Vagina (tissue), 2 donors: ENCODE results near the gene DET1. TPM values are rescaled to one million over a fixed set of nuclear protein-coding genes. Genes with fewer than 3 reads are reported as not detected.
A peak's percentile ranks its signal among the peaks of the same experiment; 100 is the strongest.
"Not testable (repeated sequence)": the region's sequence is repeated elsewhere in the genome, so short reads cannot be mapped to it uniquely, and the experiment has no call there.

Source experiments
- DNase-seq, 2 donors: peaks; one replicate each; pipeline ENCODE4 v3.0.0-alpha.2; 2017; ENCODE audit errors: extremely low spot score in 2 of 2
- H3K27ac ChIP-seq: fragments of 200-600 bp; sonication (generic); one replicate; pipeline ENCODE4 v1.5.1; 2019
- H3K27me3 ChIP-seq: fragments of 200-600 bp; sonication (generic); one replicate; pipeline ENCODE4 v1.5.1; 2019
- H3K36me3 ChIP-seq, 2 donors: fragments of 200-600 bp; sonication (generic); one replicate each; pipeline ENCODE4 v1.5.1; 2017 to 2019
- H3K4me1 ChIP-seq: fragments of 200-600 bp; sonication (generic); one replicate; pipeline ENCODE4 v1.5.1; 2019
- H3K4me3 ChIP-seq, 2 donors: fragments of 200-600 bp; sonication (generic); 1 replicate in 1 of 2; 2 replicates in 1 of 2; pipeline ENCODE4 v1.5.1; 2016 to 2019
- H3K9me3 ChIP-seq: fragments of 200-600 bp; sonication (generic); one replicate; pipeline ENCODE4 v1.5.1; 2019
- CTCF ChIP-seq, 3 experiments: fragments of 450-650 bp in 2 of 3; fragments of 200-600 bp in 1 of 3; sonication (generic) in 1 of 3; IDR thresholded peaks; one replicate each; pipeline ENCODE4 v1.5.1; 2017 to 2019; ENCODE audit warnings: antibody characterized with exemption in 3 of 3, mild to moderate bottlenecking in 2 of 3, moderate library complexity in 2 of 3
- POLR2A ChIP-seq, 2 donors: fragments of 450-650 bp; IDR thresholded peaks; one replicate each; pipeline ENCODE4 v1.6.1; 2017; ENCODE audit warnings: antibody characterized with exemption in 2 of 2, mild to moderate bottlenecking in 2 of 2, moderate library complexity in 2 of 2
- POLR2AphosphoS5 ChIP-seq, 2 donors: sonication (generic); formaldehyde crosslinking; IDR thresholded peaks; one replicate each; pipeline ENCODE4 v1.9.0; 2017; ENCODE audit warnings: antibody characterized with exemption in 2 of 2, mild to moderate bottlenecking in 2 of 2, low read depth in 1 of 2; ENCODE audit not compliant: insufficient read depth in 1 of 2
- intact Hi-C: fragments of 100-400 bp; cut with DNase I; formaldehyde crosslinking; loops from one replicate; pipeline ENCODE4 v1.15.1; 2023
- total RNA-seq: library from RNA; depleted of rRNA; stranded (reverse); fragments of >200 nt; gene quantifications from one replicate; pipeline ENCODE4 v1.2.3, GENCODE V29; 2016

Gene DET1
- total RNA-seq, 1 donor from 2014 or later: 5.6 TPM

- Histone ChIP-seq H3K9me3 (no peaks in the 10 kb centered on the region), H3K27ac (no peak overlapping the region), H3K4me3 (no peak overlapping the region), H3K27me3 (no peaks in the 10 kb centered on the region), H3K36me3 (no peaks in the 10 kb centered on the region), H3K4me1 (no peaks in the 10 kb centered on the region)
- TF ChIP-seq POLR2AphosphoS5 (IDR thresholded peaks at IDR 0.05; ENCODE audit: insufficient read depth in 1 of 2, low read depth in 1 of 2) (no peak), POLR2A (IDR thresholded peaks at IDR 0.05) (no peak), CTCF (IDR thresholded peaks at IDR 0.05) (no peak)
- DNase-seq: no peak
- intact Hi-C loops: no loop called here
These were observed 24.8 kb upstream of the DET1 start for GRCh38 chr15:88571153-88571851.

GRCh38 chr15:88568589-88568988 lies 22.1 kb upstream of the DET1 start:
- Histone ChIP-seq H3K27ac (no peak overlapping the region), H3K36me3 (no peaks in the 10 kb centered on the region), H3K27me3 (no peaks in the 10 kb centered on the region), H3K4me3 (no peak overlapping the region), H3K4me1 (no peaks in the 10 kb centered on the region), H3K9me3 (no peaks in the 10 kb centered on the region)
- TF ChIP-seq POLR2AphosphoS5 (IDR thresholded peaks at IDR 0.05; ENCODE audit: insufficient read depth in 1 of 2, low read depth in 1 of 2) (no peak), POLR2A (IDR thresholded peaks at IDR 0.05) (no peak), CTCF (IDR thresholded peaks at IDR 0.05) (no peak)
- DNase-seq: no peak
- intact Hi-C loops: no loop called here

GRCh38 chr15:88564741-88565140 lies 18.3 kb upstream of the DET1 start:
- H3K4me3 ChIP-seq: no peak overlapping the region
- H3K9me3 ChIP-seq: no peaks in the 10 kb centered on the region
- TF ChIP-seq POLR2A (IDR thresholded peaks at IDR 0.05) (no peak), CTCF (IDR thresholded peaks at IDR 0.05) (no peak), POLR2AphosphoS5 (IDR thresholded peaks at IDR 0.05; ENCODE audit: insufficient read depth in 1 of 2, low read depth in 1 of 2) (no peak)
- DNase-seq: no peak
- intact Hi-C loops: no loop called here
- no peaks in the 10 kb centered on the region for H3K4me1 ChIP-seq
- H3K27me3 ChIP-seq: no peaks in the 10 kb centered on the region
- H3K36me3 ChIP-seq: no peaks in the 10 kb centered on the region
- no peak overlapping the region for H3K27ac ChIP-seq

- no peaks in the 10 kb centered on the region for H3K36me3 ChIP-seq
- TF ChIP-seq POLR2AphosphoS5 (IDR thresholded peaks at IDR 0.05; ENCODE audit: insufficient read depth in 1 of 2, low read depth in 1 of 2) (no peak), CTCF (IDR thresholded peaks at IDR 0.05) (no peak), POLR2A (IDR thresholded peaks at IDR 0.05) (no peak)
These were observed 17.2 kb upstream of the DET1 start for GRCh38 chr15:88563638-88564037.

GRCh38 chr15:88559565-88559964 lies 13.1 kb upstream of the DET1 start:
- H3K4me3 ChIP-seq, H3K9me3 ChIP-seq, H3K4me1 ChIP-seq, H3K36me3 ChIP-seq, DNase-seq, H3K27ac ChIP-seq, intact Hi-C loops, H3K27me3 ChIP-seq: not testable (repeated sequence)

More at GRCh38 chr15:88563638-88564037, 17.2 kb upstream of the DET1 start:
- H3K9me3 ChIP-seq: no peaks in the 10 kb centered on the region
- H3K27ac ChIP-seq: no peak overlapping the region
- intact Hi-C loops: no loop called here
- no peaks in the 10 kb centered on the region for H3K4me1 ChIP-seq
- H3K27me3 ChIP-seq: no peaks in the 10 kb centered on the region
- no peak for DNase-seq
- no peak overlapping the region for H3K4me3 ChIP-seq

GRCh38 chr15:88558026-88558425 lies 11.5 kb upstream of the DET1 start:
- intact Hi-C loops: not testable (repeated sequence)

GRCh38 chr15:88548009-88548408 lies 1.5 kb upstream of the DET1 start:
- intact Hi-C loops, H3K36me3 ChIP-seq, H3K9me3 ChIP-seq, H3K27ac ChIP-seq, DNase-seq, H3K4me3 ChIP-seq, H3K27me3 ChIP-seq: not testable (repeated sequence)
- H3K4me1 ChIP-seq: peaks cover 13% of the 10 kb centered on the region

More at GRCh38 chr15:88558026-88558425, 11.5 kb upstream of the DET1 start:
- H3K36me3 ChIP-seq, H3K4me1 ChIP-seq, H3K4me3 ChIP-seq, H3K27me3 ChIP-seq, DNase-seq, H3K27ac ChIP-seq, H3K9me3 ChIP-seq: not testable (repeated sequence)

GRCh38 chr15:88545578-88546247 lies 768 bp downstream of the DET1 start:
- peak overlapping the region; percentile 60 to 69 for H3K4me3 ChIP-seq
- H3K9me3 ChIP-seq, intact Hi-C loops, H3K27me3 ChIP-seq, H3K36me3 ChIP-seq, DNase-seq: not testable (repeated sequence)
- H3K4me1 ChIP-seq: peaks cover 21% of the 10 kb centered on the region
- peak overlapping the region; percentile 85 for H3K27ac ChIP-seq
